ENCODE measurements around the gene METTL23.

DNA sequence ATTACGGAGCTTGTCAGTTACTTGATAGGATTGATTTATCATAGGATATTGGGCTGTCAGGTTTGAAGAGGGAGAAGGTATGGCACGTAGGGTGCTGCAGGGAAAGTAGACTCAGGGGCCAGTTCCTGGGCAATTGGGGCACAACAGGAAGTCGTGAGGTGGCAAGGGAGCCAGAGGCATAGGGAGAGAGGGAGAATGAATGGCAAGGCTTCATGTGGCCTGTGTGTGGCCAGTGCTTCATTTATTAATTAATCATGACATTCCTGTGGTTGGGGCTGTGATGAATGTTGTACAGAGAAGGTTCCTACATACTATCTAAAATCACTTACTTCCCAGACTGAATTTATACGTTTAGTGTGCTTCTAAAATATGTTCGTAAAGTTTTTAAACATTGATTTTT lies 30.6 kb downstream of the METTL23 start:
- TF ChIP-seq, protein P1, sequence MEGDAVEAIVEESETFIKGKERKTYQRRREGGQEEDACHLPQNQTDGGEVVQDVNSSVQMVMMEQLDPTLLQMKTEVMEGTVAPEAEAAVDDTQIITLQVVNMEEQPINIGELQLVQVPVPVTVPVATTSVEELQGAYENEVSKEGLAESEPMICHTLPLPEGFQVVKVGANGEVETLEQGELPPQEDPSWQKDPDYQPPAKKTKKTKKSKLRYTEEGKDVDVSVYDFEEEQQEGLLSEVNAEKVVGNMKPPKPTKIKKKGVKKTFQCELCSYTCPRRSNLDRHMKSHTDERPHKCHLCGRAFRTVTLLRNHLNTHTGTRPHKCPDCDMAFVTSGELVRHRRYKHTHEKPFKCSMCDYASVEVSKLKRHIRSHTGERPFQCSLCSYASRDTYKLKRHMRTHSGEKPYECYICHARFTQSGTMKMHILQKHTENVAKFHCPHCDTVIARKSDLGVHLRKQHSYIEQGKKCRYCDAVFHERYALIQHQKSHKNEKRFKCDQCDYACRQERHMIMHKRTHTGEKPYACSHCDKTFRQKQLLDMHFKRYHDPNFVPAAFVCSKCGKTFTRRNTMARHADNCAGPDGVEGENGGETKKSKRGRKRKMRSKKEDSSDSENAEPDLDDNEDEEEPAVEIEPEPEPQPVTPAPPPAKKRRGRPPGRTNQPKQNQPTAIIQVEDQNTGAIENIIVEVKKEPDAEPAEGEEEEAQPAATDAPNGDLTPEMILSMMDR (conservative IDR thresholded peaks at IDR 0.05): no peak
- TF ChIP-seq EZH2 (IDR thresholded peaks at IDR 0.05; ENCODE audit: low read depth): no peak

Measured in PC-9 (cell line).